K562 (cell line): Measurements from ENCODE around the gene MKS1. TPM values are rescaled to one million over a fixed set of nuclear protein-coding genes. Genes with fewer than 3 reads are reported as not detected.

Source experiments
- ARHGAP35 ChIP-seq: fragments of 450-650 bp; IDR thresholded peaks from 2 replicates; pipeline ENCODE4 v1.6.1; 2018; ENCODE audit not compliant: partially characterized antibody
- C11orf30 ChIP-seq: fragments of 450-650 bp; IDR thresholded peaks from 2 replicates; pipeline ENCODE4 v1.6.1; 2016; ENCODE audit warnings: low read depth, mild to moderate bottlenecking
- DDX20 ChIP-seq: fragments of 450-650 bp; IDR thresholded peaks from 2 replicates; pipeline ENCODE4 v1.6.1; 2016; ENCODE audit warnings: missing genetic modification characterization, low read depth, mild to moderate bottlenecking, missing compliant biosample characterization, moderate library complexity
- FIP1L1 ChIP-seq: fragments of 200-400 bp; formaldehyde crosslinking; IDR thresholded peaks from 2 replicates; pipeline ENCODE4 v1.6.1; 2018; ENCODE audit warnings: mild to moderate bottlenecking, low read depth, low read length; ENCODE audit not compliant: poor library complexity, severe bottlenecking
- FOXJ3 ChIP-seq: sonication (generic); formaldehyde crosslinking; IDR thresholded peaks from 2 replicates; pipeline ENCODE4 v1.4.0; 2020; ENCODE audit warnings: mild to moderate bottlenecking, missing genetic modification reagents
- GTF2A2 ChIP-seq: IDR thresholded peaks from 2 replicates; pipeline ENCODE4 v1.6.1; 2016; ENCODE audit warnings: mild to moderate bottlenecking, missing genetic modification characterization, missing compliant biosample characterization
- HNRNPL ChIP-seq: fragments of 200-400 bp; formaldehyde crosslinking; IDR thresholded peaks from 2 replicates; pipeline ENCODE4 v1.6.1; 2017; ENCODE audit warnings: low read depth, mild to moderate bottlenecking, low read length
- JUN ChIP-seq, 2 experiments: sonication (generic) in 1 of 2; formaldehyde crosslinking in 1 of 2; IDR thresholded peaks; 2 replicates each; pipeline versions ENCODE4 v1.6.1 to v1.8.0; 2012 to 2022; ENCODE audit warnings: borderline replicate concordance in 2 of 2, mild to moderate bottlenecking in 2 of 2, improper control_type of control experiment in 1 of 2, low read depth in 1 of 2, low read length in 1 of 2, missing genetic modification reagents in 1 of 2
- NFXL1 ChIP-seq: fragments of 450-650 bp; formaldehyde crosslinking; IDR thresholded peaks from 2 replicates; pipeline ENCODE4 v1.4.0; 2021; ENCODE audit warnings: mild to moderate bottlenecking
- PHF21A ChIP-seq: fragments of 450-650 bp; IDR thresholded peaks from 2 replicates; pipeline ENCODE4 v1.6.1; 2017; ENCODE audit warnings: low read depth, borderline replicate concordance
- SP1 ChIP-seq: sonication (generic); formaldehyde crosslinking; IDR thresholded peaks from 2 replicates; pipeline ENCODE4 v1.8.1; 2022; ENCODE audit warnings: mild to moderate bottlenecking, missing genetic modification reagents
- TCFL5 ChIP-seq: fragments of 250-450 bp; sonication (Bioruptor Pico); conservative IDR thresholded peaks from 2 replicates; pipeline ENCODE4 v1.6.1; 2021; ENCODE audit warnings: mild to moderate bottlenecking, moderate library complexity, matching md5 sums
- ZNF140 ChIP-seq: fragments of 250-450 bp; sonication (Bioruptor Pico); IDR thresholded peaks from 2 replicates; pipeline ENCODE4 v1.8.0; 2021; ENCODE audit warnings: moderate library complexity, mild to moderate bottlenecking, inconsistent platforms
- ZNF197 ChIP-seq: fragments of 200-800 bp; sonication (Bioruptor generic); IDR thresholded peaks from 2 replicates; pipeline ENCODE4 v1.6.1; 2016; ENCODE audit warnings: low read depth, missing genetic modification characterization, missing compliant biosample characterization
- ZNF263 ChIP-seq: sonication (generic); formaldehyde crosslinking; IDR thresholded peaks from 2 replicates; pipeline ENCODE4 v1.8.0; 2022; ENCODE audit warnings: mild to moderate bottlenecking, missing genetic modification reagents, borderline replicate concordance
- ZNF354B ChIP-seq: fragments of 250-450 bp; sonication (Bioruptor Pico); IDR thresholded peaks from 2 replicates; pipeline ENCODE4 v1.4.0; 2020
- polyA plus RNA-seq, 8 experiments: library from polyadenylated mRNA; depleted of rRNA in 4 of 8; stranded (reverse) in 5 of 8; unstranded in 3 of 8; fragments of >200 nt; fragmentation: Nextera tagmentation in 2 of 8; fragmentation: Illumina TruSeq in 1 of 8; extraction: Ambion mirVana in 2 of 8; extraction: Trizol in 1 of 8; gene quantifications; 2 replicates each; pipeline versions ENCODE4 v1.2.1 to v1.2.3, GENCODE V29; 2011 to 2014; ENCODE audit warnings: inconsistent platforms in 1 of 8, missing spikeins in 1 of 8
- total RNA-seq, 7 experiments: library from RNA; depleted of rRNA in 6 of 7; stranded (reverse); fragments of >200 nt in 6 of 7; fragmentation: Illumina TruSeq in 2 of 7; extraction: Trizol in 2 of 7; gene quantifications; 2 replicates each; pipeline versions ENCODE4 v1.2.1 to v1.2.3, GENCODE V29; 2011 to 2021; ENCODE audit warnings: low replicate concordance in 1 of 7
- TF ChIP-seq, protein P1 (sequence below): sonication (generic); formaldehyde crosslinking; IDR thresholded peaks from 2 replicates; pipeline ENCODE4 v1.8.1; 2023; ENCODE audit warnings: missing genetic modification reagents, mild to moderate bottlenecking, borderline replicate concordance
- TF ChIP-seq, protein P2 (sequence below), 2 experiments: fragments of 450-650 bp; IDR thresholded peaks; 2 replicates each; pipeline ENCODE4 v1.6.1; 2016
- TF ChIP-seq, protein P3 (sequence below): fragments of 250-450 bp; sonication (Bioruptor Pico); IDR thresholded peaks from 2 replicates; pipeline ENCODE4 v1.5.0; 2021; ENCODE audit warnings: mild to moderate bottlenecking, borderline replicate concordance

Gene MKS1
- total and polyA plus RNA-seq, 9 of the 15 experiments (the other 6 are each of a cell fraction or from before 2014, with no cell fraction given), result 16.3 to 31.0 (median 25.9) TPM

DNA sequence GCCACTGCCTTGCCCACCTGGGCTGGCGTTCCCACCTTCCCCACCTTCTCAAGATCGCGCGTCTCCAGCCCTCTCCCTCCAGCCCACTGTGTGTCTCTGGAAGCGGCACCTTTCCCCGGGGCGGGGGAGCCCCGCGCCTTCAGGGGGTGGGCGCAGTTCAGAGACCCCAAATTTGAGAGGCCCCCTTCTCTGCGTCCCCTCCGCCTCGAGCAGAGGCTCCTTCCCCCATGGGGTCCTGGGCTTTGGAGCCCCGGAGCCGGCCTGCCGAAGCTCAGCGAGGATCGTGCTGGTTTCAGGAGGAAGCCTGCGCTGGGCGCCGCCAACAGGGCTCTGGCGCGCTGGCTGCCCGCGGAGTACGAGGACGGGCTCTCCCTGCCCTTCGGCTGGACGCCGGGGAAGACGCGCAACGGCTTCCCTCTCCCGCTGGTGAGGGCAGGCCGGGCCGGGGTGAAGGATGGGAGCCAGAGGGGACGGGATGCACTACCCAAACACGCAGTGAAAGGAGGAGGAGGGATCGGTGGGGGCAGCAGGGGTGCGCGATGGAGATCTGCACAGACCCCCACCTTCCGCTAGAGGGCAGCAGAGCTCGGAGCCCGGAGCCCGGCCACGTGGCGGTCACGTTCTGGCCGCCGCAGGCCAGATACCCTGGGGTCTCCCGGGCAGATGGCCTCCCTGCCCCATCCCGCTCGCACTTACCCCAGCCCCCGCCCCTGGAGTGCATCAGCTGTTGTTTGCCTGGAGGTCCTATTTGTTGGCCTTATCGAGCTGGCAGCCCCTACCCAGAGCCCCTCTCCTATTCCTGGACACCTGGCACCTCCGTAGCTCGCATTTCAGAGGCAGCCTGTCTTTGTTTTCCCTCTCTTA, 30.4 kb upstream of the MKS1 start (continued):
- TF ChIP-seq ARHGAP35, result no peak
- TF ChIP-seq, protein P1, sequence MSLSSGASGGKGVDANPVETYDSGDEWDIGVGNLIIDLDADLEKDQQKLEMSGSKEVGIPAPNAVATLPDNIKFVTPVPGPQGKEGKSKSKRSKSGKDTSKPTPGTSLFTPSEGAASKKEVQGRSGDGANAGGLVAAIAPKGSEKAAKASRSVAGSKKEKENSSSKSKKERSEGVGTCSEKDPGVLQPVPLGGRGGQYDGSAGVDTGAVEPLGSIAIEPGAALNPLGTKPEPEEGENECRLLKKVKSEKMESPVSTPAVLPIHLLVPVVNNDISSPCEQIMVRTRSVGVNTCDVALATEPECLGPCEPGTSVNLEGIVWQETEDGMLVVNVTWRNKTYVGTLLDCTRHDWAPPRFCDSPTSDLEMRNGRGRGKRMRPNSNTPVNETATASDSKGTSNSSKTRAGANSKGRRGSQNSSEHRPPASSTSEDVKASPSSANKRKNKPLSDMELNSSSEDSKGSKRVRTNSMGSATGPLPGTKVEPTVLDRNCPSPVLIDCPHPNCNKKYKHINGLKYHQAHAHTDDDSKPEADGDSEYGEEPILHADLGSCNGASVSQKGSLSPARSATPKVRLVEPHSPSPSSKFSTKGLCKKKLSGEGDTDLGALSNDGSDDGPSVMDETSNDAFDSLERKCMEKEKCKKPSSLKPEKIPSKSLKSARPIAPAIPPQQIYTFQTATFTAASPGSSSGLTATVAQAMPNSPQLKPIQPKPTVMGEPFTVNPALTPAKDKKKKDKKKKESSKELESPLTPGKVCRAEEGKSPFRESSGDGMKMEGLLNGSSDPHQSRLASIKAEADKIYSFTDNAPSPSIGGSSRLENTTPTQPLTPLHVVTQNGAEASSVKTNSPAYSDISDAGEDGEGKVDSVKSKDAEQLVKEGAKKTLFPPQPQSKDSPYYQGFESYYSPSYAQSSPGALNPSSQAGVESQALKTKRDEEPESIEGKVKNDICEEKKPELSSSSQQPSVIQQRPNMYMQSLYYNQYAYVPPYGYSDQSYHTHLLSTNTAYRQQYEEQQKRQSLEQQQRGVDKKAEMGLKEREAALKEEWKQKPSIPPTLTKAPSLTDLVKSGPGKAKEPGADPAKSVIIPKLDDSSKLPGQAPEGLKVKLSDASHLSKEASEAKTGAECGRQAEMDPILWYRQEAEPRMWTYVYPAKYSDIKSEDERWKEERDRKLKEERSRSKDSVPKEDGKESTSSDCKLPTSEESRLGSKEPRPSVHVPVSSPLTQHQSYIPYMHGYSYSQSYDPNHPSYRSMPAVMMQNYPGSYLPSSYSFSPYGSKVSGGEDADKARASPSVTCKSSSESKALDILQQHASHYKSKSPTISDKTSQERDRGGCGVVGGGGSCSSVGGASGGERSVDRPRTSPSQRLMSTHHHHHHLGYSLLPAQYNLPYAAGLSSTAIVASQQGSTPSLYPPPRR, result 0 out of 2 replicates have a peak, but pooled peaks have one; percentile 57
- TF ChIP-seq FOXJ3 (CRISPR knock-in tag), result no peak
- TF ChIP-seq NFXL1 (CRISPR knock-in tag), result no peak
- TF ChIP-seq FIP1L1, result no peak
- TF ChIP-seq, protein P2, sequence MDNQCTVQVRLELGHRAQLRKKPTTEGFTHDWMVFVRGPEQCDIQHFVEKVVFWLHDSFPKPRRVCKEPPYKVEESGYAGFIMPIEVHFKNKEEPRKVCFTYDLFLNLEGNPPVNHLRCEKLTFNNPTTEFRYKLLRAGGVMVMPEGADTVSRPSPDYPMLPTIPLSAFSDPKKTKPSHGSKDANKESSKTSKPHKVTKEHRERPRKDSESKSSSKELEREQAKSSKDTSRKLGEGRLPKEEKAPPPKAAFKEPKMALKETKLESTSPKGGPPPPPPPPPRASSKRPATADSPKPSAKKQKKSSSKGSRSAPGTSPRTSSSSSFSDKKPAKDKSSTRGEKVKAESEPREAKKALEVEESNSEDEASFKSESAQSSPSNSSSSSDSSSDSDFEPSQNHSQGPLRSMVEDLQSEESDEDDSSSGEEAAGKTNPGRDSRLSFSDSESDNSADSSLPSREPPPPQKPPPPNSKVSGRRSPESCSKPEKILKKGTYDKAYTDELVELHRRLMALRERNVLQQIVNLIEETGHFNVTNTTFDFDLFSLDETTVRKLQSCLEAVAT (IDR thresholded peaks at IDR 0.05), result no peak
- TF ChIP-seq GTF2A2, result no peak
- no peak for TF ChIP-seq PHF21A
- TF ChIP-seq SP1, result peak; percentile 64
- TF ChIP-seq, protein P3, sequence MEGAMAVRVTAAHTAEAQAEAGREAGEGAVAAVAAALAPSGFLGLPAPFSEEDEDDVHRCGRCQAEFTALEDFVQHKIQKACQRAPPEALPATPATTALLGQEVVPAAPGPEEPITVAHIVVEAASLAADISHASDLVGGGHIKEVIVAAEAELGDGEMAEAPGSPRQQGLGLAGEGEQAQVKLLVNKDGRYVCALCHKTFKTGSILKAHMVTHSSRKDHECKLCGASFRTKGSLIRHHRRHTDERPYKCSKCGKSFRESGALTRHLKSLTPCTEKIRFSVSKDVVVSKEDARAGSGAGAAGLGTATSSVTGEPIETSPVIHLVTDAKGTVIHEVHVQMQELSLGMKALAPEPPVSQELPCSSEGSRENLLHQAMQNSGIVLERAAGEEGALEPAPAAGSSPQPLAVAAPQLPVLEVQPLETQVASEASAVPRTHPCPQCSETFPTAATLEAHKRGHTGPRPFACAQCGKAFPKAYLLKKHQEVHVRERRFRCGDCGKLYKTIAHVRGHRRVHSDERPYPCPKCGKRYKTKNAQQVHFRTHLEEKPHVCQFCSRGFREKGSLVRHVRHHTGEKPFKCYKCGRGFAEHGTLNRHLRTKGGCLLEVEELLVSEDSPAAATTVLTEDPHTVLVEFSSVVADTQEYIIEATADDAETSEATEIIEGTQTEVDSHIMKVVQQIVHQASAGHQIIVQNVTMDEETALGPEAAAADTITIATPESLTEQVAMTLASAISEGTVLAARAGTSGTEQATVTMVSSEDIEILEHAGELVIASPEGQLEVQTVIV (CRISPR knock-in tag), result no peak
- no peak for TF ChIP-seq ZNF140
- peak; percentile 45; the same call in 1 of the 2 replicates for TF ChIP-seq JUN (IDR thresholded peaks at IDR 0.05; ENCODE audit: borderline replicate concordance, low read depth, low read length)
- TF ChIP-seq JUN (CRISPR knock-in tag; IDR thresholded peaks at IDR 0.05; ENCODE audit: borderline replicate concordance), result no peak
- TF ChIP-seq TCFL5 (CRISPR knock-in tag), result no peak
- 0 out of 2 replicates have a peak, but pooled peaks have one; percentile 25 for TF ChIP-seq HNRNPL
- no peak for TF ChIP-seq C11orf30
- TF ChIP-seq ZNF263 (CRISPR knock-in tag), result peak; percentile 80
- no peak for TF ChIP-seq DDX20 (tag)
- TF ChIP-seq ZNF354B (CRISPR knock-in tag), result no peak
- no peak for TF ChIP-seq ZNF197
